Measurements from ENCODE around the gene TMEM259. TPM values are rescaled to one million over a fixed set of nuclear protein-coding genes. Genes with fewer than 3 reads are reported as not detected.

Gene TMEM259
- total and polyA plus RNA-seq, 2 of the 13 experiments (the other 11 are each of a cell fraction or from before 2014, with no cell fraction given) = 64.7 to 164 TPM

DNA sequence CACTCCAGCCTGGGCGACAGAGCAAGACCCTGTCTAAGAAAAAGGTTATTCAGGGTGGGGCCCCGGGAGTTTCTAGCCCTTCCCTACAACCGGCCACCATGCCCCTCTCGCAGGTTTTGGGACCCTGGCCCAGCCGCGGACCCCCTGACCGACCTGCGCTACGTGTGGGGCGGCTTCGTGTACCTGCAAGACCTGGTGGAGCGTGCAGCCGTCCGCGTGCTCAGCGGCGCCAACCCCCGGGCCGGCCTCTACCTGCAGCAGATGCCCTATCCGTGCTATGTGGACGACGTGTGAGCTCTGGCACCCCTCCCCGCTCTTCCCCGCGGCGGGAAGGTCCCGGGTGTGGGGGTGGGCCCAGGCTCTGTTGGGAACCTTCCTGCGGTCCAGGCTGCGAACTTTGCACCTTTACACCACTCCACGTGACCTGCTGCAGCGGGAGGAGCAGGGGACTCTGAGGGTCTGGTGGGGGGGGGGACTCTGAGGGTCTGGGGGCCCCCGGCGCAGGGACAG, 25.2 kb upstream of the TMEM259 start (continued):
- TF ChIP-seq ZNF296 (CRISPR knock-in tag; conservative IDR thresholded peaks at IDR 0.05) (peak; percentile 74; the same call in 1 of the 2 replicates), RNF219 (CRISPR knock-in tag; IDR thresholded peaks at IDR 0.05) (no peak), ZNF383 (CRISPR knock-in tag; IDR thresholded peaks at IDR 0.05; ENCODE audit: borderline replicate concordance) (no peak), STAG1 (CRISPR knock-in tag; IDR thresholded peaks at IDR 0.05) (no peak), RBM39 (IDR thresholded peaks at IDR 0.05; ENCODE audit: low read depth, low read length, poor library complexity, severe bottlenecking) (no peak), FOXK1 (CRISPR knock-in tag; IDR thresholded peaks at IDR 0.05; ENCODE audit: borderline replicate concordance, low read depth) (no peak), ZNF776 (CRISPR knock-in tag; IDR thresholded peaks at IDR 0.05) (no peak), NCOA2 (CRISPR knock-in tag; IDR thresholded peaks at IDR 0.05) (no peak), SETDB1 (CRISPR knock-in tag; IDR thresholded peaks at IDR 0.05; ENCODE audit: borderline replicate concordance) (no peak), ZNF615 (CRISPR knock-in tag; IDR thresholded peaks at IDR 0.05; ENCODE audit: borderline replicate concordance) (no peak), ZNF282 (IDR thresholded peaks at IDR 0.05; ENCODE audit: partially characterized antibody) (no peak), ZNF337 (CRISPR knock-in tag; IDR thresholded peaks at IDR 0.05; ENCODE audit: borderline replicate concordance, low read depth) (0 out of 2 replicates have a peak, but pooled peaks have one; percentile 37), ZNF256 (CRISPR knock-in tag; conservative IDR thresholded peaks at IDR 0.05) (no peak), DNMT3B (CRISPR knock-in tag; conservative IDR thresholded peaks at IDR 0.05) (no peak)
- TF ChIP-seq, protein P1, sequence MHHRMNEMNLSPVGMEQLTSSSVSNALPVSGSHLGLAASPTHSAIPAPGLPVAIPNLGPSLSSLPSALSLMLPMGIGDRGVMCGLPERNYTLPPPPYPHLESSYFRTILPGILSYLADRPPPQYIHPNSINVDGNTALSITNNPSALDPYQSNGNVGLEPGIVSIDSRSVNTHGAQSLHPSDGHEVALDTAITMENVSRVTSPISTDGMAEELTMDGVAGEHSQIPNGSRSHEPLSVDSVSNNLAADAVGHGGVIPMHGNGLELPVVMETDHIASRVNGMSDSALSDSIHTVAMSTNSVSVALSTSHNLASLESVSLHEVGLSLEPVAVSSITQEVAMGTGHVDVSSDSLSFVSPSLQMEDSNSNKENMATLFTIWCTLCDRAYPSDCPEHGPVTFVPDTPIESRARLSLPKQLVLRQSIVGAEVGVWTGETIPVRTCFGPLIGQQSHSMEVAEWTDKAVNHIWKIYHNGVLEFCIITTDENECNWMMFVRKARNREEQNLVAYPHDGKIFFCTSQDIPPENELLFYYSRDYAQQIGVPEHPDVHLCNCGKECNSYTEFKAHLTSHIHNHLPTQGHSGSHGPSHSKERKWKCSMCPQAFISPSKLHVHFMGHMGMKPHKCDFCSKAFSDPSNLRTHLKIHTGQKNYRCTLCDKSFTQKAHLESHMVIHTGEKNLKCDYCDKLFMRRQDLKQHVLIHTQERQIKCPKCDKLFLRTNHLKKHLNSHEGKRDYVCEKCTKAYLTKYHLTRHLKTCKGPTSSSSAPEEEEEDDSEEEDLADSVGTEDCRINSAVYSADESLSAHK (CRISPR knock-in tag; IDR thresholded peaks at IDR 0.05; ENCODE audit: borderline replicate concordance) = no peak
- TF ChIP-seq, protein P2, sequence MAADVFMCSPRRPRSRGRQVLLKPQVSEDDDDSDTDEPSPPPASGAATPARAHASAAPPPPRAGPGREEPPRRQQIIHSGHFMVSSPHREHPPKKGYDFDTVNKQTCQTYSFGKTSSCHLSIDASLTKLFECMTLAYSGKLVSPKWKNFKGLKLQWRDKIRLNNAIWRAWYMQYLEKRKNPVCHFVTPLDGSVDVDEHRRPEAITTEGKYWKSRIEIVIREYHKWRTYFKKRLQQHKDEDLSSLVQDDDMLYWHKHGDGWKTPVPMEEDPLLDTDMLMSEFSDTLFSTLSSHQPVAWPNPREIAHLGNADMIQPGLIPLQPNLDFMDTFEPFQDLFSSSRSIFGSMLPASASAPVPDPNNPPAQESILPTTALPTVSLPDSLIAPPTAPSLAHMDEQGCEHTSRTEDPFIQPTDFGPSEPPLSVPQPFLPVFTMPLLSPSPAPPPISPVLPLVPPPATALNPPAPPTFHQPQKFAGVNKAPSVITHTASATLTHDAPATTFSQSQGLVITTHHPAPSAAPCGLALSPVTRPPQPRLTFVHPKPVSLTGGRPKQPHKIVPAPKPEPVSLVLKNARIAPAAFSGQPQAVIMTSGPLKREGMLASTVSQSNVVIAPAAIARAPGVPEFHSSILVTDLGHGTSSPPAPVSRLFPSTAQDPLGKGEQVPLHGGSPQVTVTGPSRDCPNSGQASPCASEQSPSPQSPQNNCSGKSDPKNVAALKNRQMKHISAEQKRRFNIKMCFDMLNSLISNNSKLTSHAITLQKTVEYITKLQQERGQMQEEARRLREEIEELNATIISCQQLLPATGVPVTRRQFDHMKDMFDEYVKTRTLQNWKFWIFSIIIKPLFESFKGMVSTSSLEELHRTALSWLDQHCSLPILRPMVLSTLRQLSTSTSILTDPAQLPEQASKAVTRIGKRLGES (CRISPR knock-in tag; IDR thresholded peaks at IDR 0.05; ENCODE audit: borderline replicate concordance) = no peak
- TF ChIP-seq, protein P3, sequence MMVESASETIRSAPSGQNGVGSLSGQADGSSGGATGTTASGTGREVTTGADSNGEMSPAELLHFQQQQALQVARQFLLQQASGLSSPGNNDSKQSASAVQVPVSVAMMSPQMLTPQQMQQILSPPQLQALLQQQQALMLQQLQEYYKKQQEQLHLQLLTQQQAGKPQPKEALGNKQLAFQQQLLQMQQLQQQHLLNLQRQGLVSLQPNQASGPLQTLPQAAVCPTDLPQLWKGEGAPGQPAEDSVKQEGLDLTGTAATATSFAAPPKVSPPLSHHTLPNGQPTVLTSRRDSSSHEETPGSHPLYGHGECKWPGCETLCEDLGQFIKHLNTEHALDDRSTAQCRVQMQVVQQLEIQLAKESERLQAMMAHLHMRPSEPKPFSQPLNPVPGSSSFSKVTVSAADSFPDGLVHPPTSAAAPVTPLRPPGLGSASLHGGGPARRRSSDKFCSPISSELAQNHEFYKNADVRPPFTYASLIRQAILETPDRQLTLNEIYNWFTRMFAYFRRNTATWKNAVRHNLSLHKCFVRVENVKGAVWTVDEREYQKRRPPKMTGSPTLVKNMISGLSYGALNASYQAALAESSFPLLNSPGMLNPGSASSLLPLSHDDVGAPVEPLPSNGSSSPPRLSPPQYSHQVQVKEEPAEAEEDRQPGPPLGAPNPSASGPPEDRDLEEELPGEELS (CRISPR knock-in tag; IDR thresholded peaks at IDR 0.05) = 0 out of 2 replicates have a peak, but pooled peaks have one; percentile 26
- TF ChIP-seq, protein P4, sequence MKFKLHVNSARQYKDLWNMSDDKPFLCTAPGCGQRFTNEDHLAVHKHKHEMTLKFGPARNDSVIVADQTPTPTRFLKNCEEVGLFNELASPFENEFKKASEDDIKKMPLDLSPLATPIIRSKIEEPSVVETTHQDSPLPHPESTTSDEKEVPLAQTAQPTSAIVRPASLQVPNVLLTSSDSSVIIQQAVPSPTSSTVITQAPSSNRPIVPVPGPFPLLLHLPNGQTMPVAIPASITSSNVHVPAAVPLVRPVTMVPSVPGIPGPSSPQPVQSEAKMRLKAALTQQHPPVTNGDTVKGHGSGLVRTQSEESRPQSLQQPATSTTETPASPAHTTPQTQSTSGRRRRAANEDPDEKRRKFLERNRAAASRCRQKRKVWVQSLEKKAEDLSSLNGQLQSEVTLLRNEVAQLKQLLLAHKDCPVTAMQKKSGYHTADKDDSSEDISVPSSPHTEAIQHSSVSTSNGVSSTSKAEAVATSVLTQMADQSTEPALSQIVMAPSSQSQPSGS (CRISPR knock-in tag; IDR thresholded peaks at IDR 0.05) = 0 out of 2 replicates have a peak, but pooled peaks have one; percentile 23

Measured in HepG2 (cell line).